OCI-LY3 (cell line): ENCODE results near the gene N4BP2L2.

Source experiments
- H2AFZ ChIP-seq: fragments of 200-600, 300-600 bp; shearing (Covaris generic); 2 replicates; pipeline ENCODE4 v1.6.0; 2014; ENCODE audit warnings: antibody characterized with exemption, low read depth, low read length
- H3K27ac ChIP-seq: fragments of 200-600, 300-600 bp; sonication (generic); 2 replicates; pipeline ENCODE4 v1.5.1; 2014; ENCODE audit warnings: mild to moderate bottlenecking, low read length, moderate library complexity, mixed read lengths
- H3K27me3 ChIP-seq: fragments of 200-600, 300-600 bp; sonication (generic); 2 replicates; pipeline ENCODE4 v1.6.1; 2014; ENCODE audit warnings: low read depth, low read length, mixed read lengths
- H3K36me3 ChIP-seq: fragments of 200-600, 300-600 bp; sonication (generic); replicated peaks from 2 replicates; pipeline ENCODE3; 2014; ENCODE audit warnings: low read depth, low read length, mixed read lengths
- H3K4me1 ChIP-seq: fragments of 300-600, 200-600 bp; sonication (generic); 2 replicates; pipeline ENCODE4 v1.6.1; 2014; ENCODE audit warnings: low read length, mixed read lengths
- H3K4me2 ChIP-seq: fragments of 200-600, 300-600 bp; sonication (generic); 2 replicates; pipeline ENCODE4 v1.6.1; 2014; ENCODE audit warnings: low read length, mixed read lengths
- H3K4me3 ChIP-seq: fragments of 300-600, 200-600 bp; sonication (generic); 2 replicates; pipeline ENCODE4 v1.5.1; 2014; ENCODE audit warnings: antibody characterized with exemption, mild to moderate bottlenecking, low read length, moderate library complexity
- H3K79me2 ChIP-seq: fragments of 300-600, 200-600 bp; shearing (Covaris generic); 2 replicates; pipeline ENCODE4 v1.6.1; 2014; ENCODE audit warnings: mild to moderate bottlenecking, low read length, mixed read lengths
- H3K9ac ChIP-seq: fragments of 300-600, 200-600 bp; shearing (Covaris generic); 2 replicates; pipeline ENCODE4 v1.6.0; 2014; ENCODE audit warnings: mild to moderate bottlenecking, low read length, moderate library complexity
- H3K9me3 ChIP-seq: fragments of 200-600, 300-600 bp; shearing (Covaris generic); 2 replicates; pipeline ENCODE4 v1.6.1; 2014; ENCODE audit warnings: low read length, mixed read lengths; ENCODE audit not compliant: insufficient read depth
- H4K20me1 ChIP-seq: fragments of 200-600, 300-600 bp; sonication (generic); 2 replicates; pipeline ENCODE4 v1.6.1; 2016; ENCODE audit warnings: low read length, mixed read lengths; ENCODE audit not compliant: insufficient read depth
- CTCF ChIP-seq: fragments of 200-600, 300-600 bp; sonication (generic); IDR thresholded peaks from 2 replicates; pipeline ENCODE4 v1.5.1; 2014; ENCODE audit warnings: antibody characterized with exemption, low read length, low read depth
- EZH2phosphoT487 ChIP-seq: fragments of 200-600 bp; shearing (Covaris generic); IDR thresholded peaks from 2 replicates; pipeline ENCODE4 v1.6.1; 2018; ENCODE audit warnings: antibody characterized with exemption, mixed run types, low read depth

N4BP2L2 gene

GRCh38 chr13:32430018-32430747 is 108.4 kb downstream of the N4BP2L2 start:
- H2AFZ ChIP-seq: no peak overlapping the region
- peaks cover 28% of the 10 kb centered on the region for H3K79me2 ChIP-seq
- H3K4me3 ChIP-seq: no peak overlapping the region
- H3K4me2 ChIP-seq: no peak overlapping the region
- no peaks in the 10 kb centered on the region for H3K9me3 ChIP-seq
- peaks cover 6% of the 10 kb centered on the region; the same call in 1 of the 2 replicates for H4K20me1 ChIP-seq
- no peaks in the 10 kb centered on the region for H3K27me3 ChIP-seq
- H3K27ac ChIP-seq: no peak overlapping the region
- H3K36me3 ChIP-seq: peaks cover 6% of the 10 kb centered on the region
- no peak overlapping the region for H3K9ac ChIP-seq
- TF ChIP-seq CTCF (no peak), EZH2phosphoT487 (no peak)
- H3K4me1 ChIP-seq: peaks cover 29% of the 10 kb centered on the region

GRCh38 chr13:32429433-32429909 is 109.1 kb downstream of the N4BP2L2 start:
- Histone ChIP-seq H3K4me3 (no peak overlapping the region), H3K79me2 (peaks cover 34% of the 10 kb centered on the region), H3K36me3 (peaks cover 7% of the 10 kb centered on the region), H3K9me3 (no peaks in the 10 kb centered on the region), H3K4me1 (peaks cover 29% of the 10 kb centered on the region), H3K27ac (peak overlapping the region; percentile 81; the same call in 1 of the 2 replicates), H3K27me3 (no peaks in the 10 kb centered on the region), H3K4me2 (peak overlapping the region; percentile 91; the same call in 1 of the 2 replicates), H4K20me1 (peaks cover 8% of the 10 kb centered on the region; the same call in 1 of the 2 replicates), H3K9ac (peak overlapping the region; percentile 81; the same call in 1 of the 2 replicates), H2AFZ (no peak overlapping the region)
- TF ChIP-seq EZH2phosphoT487: no peak
- no peak for TF ChIP-seq CTCF

GRCh38 chr13:32428581-32429432 is 109.8 kb downstream of the N4BP2L2 start:
- H3K36me3 ChIP-seq: peaks cover 12% of the 10 kb centered on the region
- H2AFZ ChIP-seq: peak overlapping the region; percentile 84
- H3K9ac ChIP-seq: peak overlapping the region; percentile 81
- peaks cover 9% of the 10 kb centered on the region; the same call in 1 of the 2 replicates for H4K20me1 ChIP-seq
- H3K9me3 ChIP-seq: no peaks in the 10 kb centered on the region
- peak overlapping the region; percentile 81 for H3K27ac ChIP-seq
- peak overlapping the region; percentile 91 for H3K4me2 ChIP-seq
- peak overlapping the region; percentile 89 for H3K4me3 ChIP-seq
- no peak for TF ChIP-seq CTCF
- no peak for TF ChIP-seq EZH2phosphoT487
- no peaks in the 10 kb centered on the region for H3K27me3 ChIP-seq
- H3K79me2 ChIP-seq: peaks cover 41% of the 10 kb centered on the region
- peaks cover 29% of the 10 kb centered on the region for H3K4me1 ChIP-seq
